Measurements from ENCODE around the gene TMEM132E.

The TMEM132E gene

GRCh38 chr17:34633760-34634159 is 54.4 kb downstream of the TMEM132E start:
- no peaks in the 10 kb centered on the region for H3K27me3 ChIP-seq (ENCODE audit: low read length)
- no peaks in the 10 kb centered on the region for H3K9me2 ChIP-seq (replicated peaks; ENCODE audit: insufficient read depth, low read length)
- H3K79me2 ChIP-seq (ENCODE audit: insufficient read depth, low read length), result no peaks in the 10 kb centered on the region
- H3K4me2 ChIP-seq (ENCODE audit: low read depth, low read length, poor library complexity, severe bottlenecking), result no peak overlapping the region
- H3K9me3 ChIP-seq (ENCODE audit: insufficient read depth, low read length), result no peaks in the 10 kb centered on the region
- no peaks in the 10 kb centered on the region for H3K36me3 ChIP-seq (ENCODE audit: low read length)
- H3K27ac ChIP-seq (ENCODE audit: low read depth, low read length), result no peak overlapping the region
- no peaks in the 10 kb centered on the region for H3F3A ChIP-seq (ENCODE audit: insufficient read depth)
- no peaks in the 10 kb centered on the region for H4K20me1 ChIP-seq (ENCODE audit: low read depth, low read length)
- H3K4me3 ChIP-seq (ENCODE audit: insufficient read depth, low read length, poor library complexity, severe bottlenecking), result no peak overlapping the region
- TF ChIP-seq EZH2phosphoT487 (conservative IDR thresholded peaks at IDR 0.05; ENCODE audit: low read length), result no peak
- TF ChIP-seq CTCF (IDR thresholded peaks at IDR 0.05; ENCODE audit: insufficient read depth, low read length, poor library complexity, severe bottlenecking), result no peak
- no peak overlapping the region for H3K9ac ChIP-seq (ENCODE audit: low read length)
- no peak overlapping the region for H2AFZ ChIP-seq (ENCODE audit: low read depth, low read length, severe bottlenecking)

- Histone ChIP-seq H3K9me3 (ENCODE audit: insufficient read depth, low read length) (no peaks in the 10 kb centered on the region), H3K9me2 (replicated peaks; ENCODE audit: insufficient read depth, low read length) (no peaks in the 10 kb centered on the region), H3K27ac (ENCODE audit: low read depth, low read length) (no peak overlapping the region), H3K9ac (ENCODE audit: low read length) (no peak overlapping the region), H3K4me3 (ENCODE audit: insufficient read depth, low read length, poor library complexity, severe bottlenecking) (no peak overlapping the region), H3K4me2 (ENCODE audit: low read depth, low read length, poor library complexity, severe bottlenecking) (no peak overlapping the region), H3K27me3 (ENCODE audit: low read length) (no peaks in the 10 kb centered on the region), H2AFZ (ENCODE audit: low read depth, low read length, severe bottlenecking) (no peak overlapping the region), H4K20me1 (ENCODE audit: low read depth, low read length) (no peaks in the 10 kb centered on the region), H3F3A (ENCODE audit: insufficient read depth) (no peaks in the 10 kb centered on the region), H3K36me3 (ENCODE audit: low read length) (no peaks in the 10 kb centered on the region), H3K79me2 (ENCODE audit: insufficient read depth, low read length) (no peaks in the 10 kb centered on the region)
- no peak for TF ChIP-seq CTCF (IDR thresholded peaks at IDR 0.05; ENCODE audit: insufficient read depth, low read length, poor library complexity, severe bottlenecking)
- no peak for TF ChIP-seq EZH2phosphoT487 (conservative IDR thresholded peaks at IDR 0.05; ENCODE audit: low read length)
Observed at GRCh38 chr17:34634551-34635160, 55.3 kb downstream of the TMEM132E start.

GRCh38 chr17:34635876-34636275 is 56.5 kb downstream of the TMEM132E start:
- Histone ChIP-seq H3K27me3 (ENCODE audit: low read length) (no peaks in the 10 kb centered on the region), H4K20me1 (ENCODE audit: low read depth, low read length) (no peaks in the 10 kb centered on the region), H3K4me2 (ENCODE audit: low read depth, low read length, poor library complexity, severe bottlenecking) (no peak overlapping the region), H3K79me2 (ENCODE audit: insufficient read depth, low read length) (no peaks in the 10 kb centered on the region), H3K9ac (ENCODE audit: low read length) (no peak overlapping the region), H3K36me3 (ENCODE audit: low read length) (no peaks in the 10 kb centered on the region), H3K4me3 (ENCODE audit: insufficient read depth, low read length, poor library complexity, severe bottlenecking) (no peak overlapping the region), H3K27ac (ENCODE audit: low read depth, low read length) (no peak overlapping the region), H3K9me2 (replicated peaks; ENCODE audit: insufficient read depth, low read length) (no peaks in the 10 kb centered on the region), H3F3A (ENCODE audit: insufficient read depth) (no peaks in the 10 kb centered on the region), H2AFZ (ENCODE audit: low read depth, low read length, severe bottlenecking) (no peak overlapping the region), H3K9me3 (ENCODE audit: insufficient read depth, low read length) (no peaks in the 10 kb centered on the region)
- TF ChIP-seq EZH2phosphoT487 (conservative IDR thresholded peaks at IDR 0.05; ENCODE audit: low read length) (no peak), CTCF (IDR thresholded peaks at IDR 0.05; ENCODE audit: insufficient read depth, low read length, poor library complexity, severe bottlenecking) (no peak)
